Keratinocyte (primary cell): ENCODE measurements around the gene JAG2. TPM values are rescaled to one million over a fixed set of nuclear protein-coding genes. Genes with fewer than 3 reads are reported as not detected.

ENCODE experiments used
- DNase-seq: peaks from one replicate; pipeline ENCODE4 v3.0.0-alpha.2; 2011; ENCODE audit warnings: low read depth, missing footprints, low spot score
- FAIRE-seq: peaks from 2 replicates; lab custom pipeline; 2011; peaks lifted over from hg19 to GRCh38; lab: Jason Lieb, UNC
- H2AFZ ChIP-seq: 2 replicates; pipeline ENCODE4 v1.6.0; 2012; ENCODE audit warnings: low read length, control low read depth, inconsistent platforms; ENCODE audit not compliant: control insufficient read depth
- H3K27ac ChIP-seq: 2 replicates; pipeline ENCODE4 v1.5.1; 2011; ENCODE audit warnings: low read length; ENCODE audit not compliant: control insufficient read depth, insufficient read depth
- H3K27me3 ChIP-seq: 3 replicates; pipeline ENCODE4 v1.6.0; 2011; ENCODE audit warnings: low read length; ENCODE audit not compliant: control insufficient read depth, insufficient read depth; ENCODE audit errors: extremely low read depth
- H3K36me3 ChIP-seq, 2 experiments: 2 replicates in 1 of 2; 3 replicates in 1 of 2; pipeline ENCODE4 v1.5.1; 2011; ENCODE audit warnings: low read length in 2 of 2, mild to moderate bottlenecking in 1 of 2; ENCODE audit not compliant: control insufficient read depth in 2 of 2, insufficient read depth in 2 of 2; ENCODE audit errors: extremely low read depth in 1 of 2
- H3K4me1 ChIP-seq: 3 replicates; pipeline ENCODE4 v1.5.1; 2011; ENCODE audit warnings: low read length; ENCODE audit not compliant: control insufficient read depth, insufficient read depth; ENCODE audit errors: extremely low read depth
- H3K4me2 ChIP-seq: 3 replicates; pipeline ENCODE4 v1.6.0; 2011; ENCODE audit warnings: low read depth, low read length; ENCODE audit not compliant: control insufficient read depth, insufficient read depth; ENCODE audit errors: extremely low read depth
- H3K4me3 ChIP-seq, 3 experiments: fragments of 200-600 bp in 1 of 3; sonication (generic) in 1 of 3; 2 replicates in 2 of 3; 3 replicates in 1 of 3; pipeline ENCODE4 v1.5.1; 2011 to 2016; ENCODE audit warnings: low read length in 3 of 3, mild to moderate bottlenecking in 3 of 3, control low read depth in 2 of 3, inconsistent platforms in 1 of 3, low read depth in 1 of 3, mixed read lengths in 1 of 3, mixed run types in 1 of 3, moderate library complexity in 1 of 3; ENCODE audit not compliant: control insufficient read depth in 2 of 3, insufficient read depth in 2 of 3; ENCODE audit errors: extremely low read depth in 1 of 3
- H3K79me2 ChIP-seq: 2 replicates; pipeline ENCODE4 v1.6.0; 2012; ENCODE audit warnings: low read length; ENCODE audit not compliant: control insufficient read depth, insufficient read depth
- H3K9ac ChIP-seq: 3 replicates; pipeline ENCODE4 v1.6.0; 2011; ENCODE audit warnings: low read length; ENCODE audit not compliant: control insufficient read depth, insufficient read depth; ENCODE audit errors: extremely low read depth
- H3K9me1 ChIP-seq: 3 replicates; pipeline ENCODE4 v1.6.0; 2011; ENCODE audit warnings: low read length; ENCODE audit not compliant: control insufficient read depth, insufficient read depth; ENCODE audit errors: extremely low read depth
- H3K9me3 ChIP-seq: 2 replicates; pipeline ENCODE4 v1.5.1; 2012; ENCODE audit warnings: low read depth, low read length; ENCODE audit not compliant: control insufficient read depth
- H4K20me1 ChIP-seq: 3 replicates; pipeline ENCODE4 v1.6.0; 2011; ENCODE audit warnings: low read length; ENCODE audit not compliant: control insufficient read depth, insufficient read depth; ENCODE audit errors: extremely low read depth
- CTCF ChIP-seq, 3 experiments: IDR thresholded peaks in 1 of 3; conservative IDR thresholded peaks in 1 of 3; optimal IDR thresholded peaks in 1 of 3; 2 replicates in 2 of 3; 3 replicates in 1 of 3; pipeline versions ENCODE3 to v1.5.1; 2011; ENCODE audit warnings: low read length in 3 of 3, mild to moderate bottlenecking in 3 of 3, moderate library complexity in 2 of 3, control low read depth in 1 of 3, inconsistent platforms in 1 of 3; ENCODE audit not compliant: insufficient read depth in 2 of 3; ENCODE audit errors: extremely low read depth in 1 of 3
- EZH2 ChIP-seq: IDR thresholded peaks from one replicate; pipeline ENCODE4 v1.6.1; 2012; ENCODE audit warnings: inconsistent platforms, mild to moderate bottlenecking, low read length, moderate library complexity
- dilution Hi-C: fragments of 300-500 bp; cut with MboI; formaldehyde crosslinking; loops from one replicate; pipeline ENCODE4 v1.7.0; 2020; ENCODE audit warnings: low sequenced_read_pairs; ENCODE audit not compliant: extremely low pct_ligation_motif_present
- polyA plus RNA-seq, 5 experiments: library from polyadenylated mRNA; depleted of rRNA in 3 of 5; stranded (reverse) in 3 of 5; stranded (forward) in 1 of 5; unstranded in 1 of 5; fragments of >200 nt; gene quantifications; 1 replicate in 1 of 5; 2 replicates in 3 of 5; 3 replicates in 1 of 5; pipeline versions ENCODE4 v1.2.1 to v1.2.3, GENCODE V29; 2011 to 2012; ENCODE audit warnings: missing spikeins in 2 of 5, low read depth in 1 of 5, low replicate concordance in 1 of 5

The JAG2 gene
- polyA plus RNA-seq, 1 donor (not counting 4 experiments of a cell fraction or from before 2014, with no cell fraction given) = 28.3 TPM

- no peak for TF ChIP-seq EZH2
- no peak for TF ChIP-seq CTCF (optimal IDR thresholded peaks at IDR 0.05 in 1 of 3, IDR thresholded peaks at IDR 0.05 in 1 of 3, conservative IDR thresholded peaks at IDR 0.05 in 1 of 3; ENCODE audit: extremely low read depth in 1 of 3, insufficient read depth in 2 of 3, low read length in 3 of 3)
- Histone ChIP-seq H3K9me1 (no peaks in the 10 kb centered on the region), H3K9me3 (no peaks in the 10 kb centered on the region), H2AFZ (no peak overlapping the region), H3K4me3 (no peak overlapping the region), H3K27me3 (no peaks in the 10 kb centered on the region), H3K4me2 (no peak overlapping the region), H3K27ac (no peak overlapping the region), H3K79me2 (peaks cover 60% of the 10 kb centered on the region), H4K20me1 (peaks cover 31% of the 10 kb centered on the region), H3K9ac (no peak overlapping the region), H3K36me3 (peaks cover 8 to 11% of the 10 kb centered on the region in 2 experiments), H3K4me1 (peaks cover 13% of the 10 kb centered on the region)
- dilution Hi-C loops = no loop called here
- FAIRE-seq (no peak), DNase-seq (no peak)
Observed at GRCh38 chr14:105157872-105158271, 10.7 kb downstream of the JAG2 start.

- H4K20me1 ChIP-seq = peaks cover 31% of the 10 kb centered on the region
- dilution Hi-C loops = no loop called here
- no peak for FAIRE-seq
Observed at GRCh38 chr14:105156414-105157375, 11.9 kb downstream of the JAG2 start.

More at GRCh38 chr14:105156414-105157375, 11.9 kb downstream of the JAG2 start:
- H3K79me2 ChIP-seq = peaks cover 48% of the 10 kb centered on the region
- no peak overlapping the region for H3K4me2 ChIP-seq
- H3K27me3 ChIP-seq = no peaks in the 10 kb centered on the region
- TF ChIP-seq EZH2 = no peak
- H2AFZ ChIP-seq = no peak overlapping the region
- H3K9me1 ChIP-seq = no peaks in the 10 kb centered on the region
- no peak overlapping the region for H3K9ac ChIP-seq
- peaks cover 7% of the 10 kb centered on the region for H3K4me1 ChIP-seq
- no peak overlapping the region for H3K27ac ChIP-seq
- H3K4me3 ChIP-seq = no peak overlapping the region
- H3K36me3 ChIP-seq = peaks cover 10 to 11% of the 10 kb centered on the region in 2 experiments
- no peak for DNase-seq
- H3K9me3 ChIP-seq = no peaks in the 10 kb centered on the region
